ENCODE results near the gene SFI1.
"Not testable (repeated sequence)": the region's sequence is repeated elsewhere in the genome, so short reads cannot be mapped to it uniquely, and the experiment has no call there.

Gene SFI1

GRCh38 chr22:31585161-31585859 is 89.0 kb downstream of the SFI1 start:
- DNase-seq (ENCODE audit: low spot score), result no peak

DNA sequence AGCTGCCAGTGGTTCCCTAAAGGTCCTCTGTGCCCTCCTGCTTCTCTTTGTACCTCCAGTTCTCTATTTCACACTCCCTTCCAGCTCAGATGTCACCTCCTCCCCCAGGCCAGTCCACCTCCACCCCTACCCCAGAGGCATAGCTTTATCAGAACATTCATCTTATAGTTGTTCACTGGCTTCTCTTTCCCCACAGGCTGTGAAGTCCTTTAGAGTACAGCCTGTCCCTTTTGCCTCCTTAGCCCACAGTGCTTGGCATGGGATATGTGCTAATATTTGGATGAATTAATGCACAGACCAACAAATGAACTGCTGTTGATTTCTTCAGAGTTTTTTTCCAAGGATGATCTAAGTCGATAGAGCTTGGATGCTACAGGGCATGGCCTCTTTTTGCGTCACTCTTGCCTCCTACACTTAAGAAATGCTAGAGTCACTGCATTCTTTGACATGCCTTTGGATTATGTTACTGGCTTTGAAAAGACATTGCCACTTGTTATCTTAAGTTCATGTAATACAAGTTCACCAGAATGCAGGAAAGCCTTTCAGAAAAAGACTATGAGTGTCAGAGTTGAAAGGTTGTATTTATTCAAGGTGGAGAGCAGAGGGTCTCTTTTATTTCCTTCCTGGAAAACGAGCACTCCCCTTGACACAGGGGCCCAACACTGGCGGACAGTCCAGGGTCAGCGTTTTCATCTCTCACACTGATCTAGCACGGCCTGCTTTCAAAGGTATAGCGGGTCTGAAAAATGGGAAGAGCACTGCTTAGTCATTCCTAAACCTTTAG is 90.0 kb downstream of the SFI1 start:
- Histone ChIP-seq H3K4me1 (ENCODE audit: control insufficient read depth in 2 of 2, insufficient read depth in 1 of 2, low read depth in 1 of 2, low read length in 2 of 2) (peaks cover 0 to 6% of the 10 kb centered on the region in 2 donors), H3K27me3 (ENCODE audit: control insufficient read depth in 3 of 3, insufficient read depth in 3 of 3, low read depth in 1 of 3, low read length in 3 of 3) (no peaks in the 10 kb centered on the region), H3K14ac (ENCODE audit: low read length) (no peak overlapping the region), H3K18ac (ENCODE audit: low read length) (no peak overlapping the region), H3K9ac (ENCODE audit: low read depth, low read length, poor library complexity) (no peak overlapping the region), H3K4me2 (ENCODE audit: insufficient read depth, low read length, poor library complexity, severe bottlenecking) (no peak overlapping the region), H4K91ac (ENCODE audit: low read depth, low read length, poor library complexity) (no peak overlapping the region), H3K36me3 (replicated peaks in 1 of 2; ENCODE audit: control insufficient read depth in 2 of 2, insufficient read depth in 2 of 2, low read length in 2 of 2) (peaks cover 3 to 63% of the 10 kb centered on the region in 2 donors), H2AFZ (ENCODE audit: low read length) (no peak overlapping the region), H2BK5ac (ENCODE audit: low read length) (no peak overlapping the region), H3K4ac (ENCODE audit: low read length) (no peak overlapping the region), H3K79me1 (ENCODE audit: low read depth, low read length) (no peaks in the 10 kb centered on the region), H4K8ac (ENCODE audit: low read depth, low read length) (no peak overlapping the region), H3K9me3 (replicated peaks in 1 of 2; ENCODE audit: control insufficient read depth in 2 of 2, insufficient read depth in 1 of 2, low read depth in 1 of 2, low read length in 2 of 2) (peaks cover 0 to 10% of the 10 kb centered on the region in 2 donors), H2BK12ac (ENCODE audit: low read length) (no peak overlapping the region), H2BK15ac (ENCODE audit: low read length) (no peak overlapping the region), H2AK5ac (ENCODE audit: low read depth, low read length) (no peak overlapping the region), H3K4me3 (ENCODE audit: low read length in 2 of 2) (no peak overlapping the region), H3K27ac (replicated peaks; ENCODE audit: low read length) (no peak overlapping the region), H3K23ac (ENCODE audit: low read depth, low read length, poor library complexity) (no peak overlapping the region), H2BK120ac (ENCODE audit: low read depth, low read length) (no peak overlapping the region)
- WGBS, 2 donors (ENCODE audit: extremely low coverage in 2 of 2, insufficient read length in 2 of 2, insufficient replicate concordance in 1 of 2), result no CpG with 5 or more reads among the region's 7 CpGs
- DNase-seq (ENCODE audit: low spot score), result no peak

More at GRCh38 chr22:31585161-31585859, 89.0 kb downstream of the SFI1 start:
- Histone ChIP-seq H2BK120ac (ENCODE audit: low read depth, low read length) (no peak overlapping the region), H3K4ac (ENCODE audit: low read length) (no peak overlapping the region), H3K4me3 (ENCODE audit: low read length in 2 of 2) (no peak overlapping the region), H3K4me1 (ENCODE audit: control insufficient read depth in 2 of 2, insufficient read depth in 1 of 2, low read depth in 1 of 2, low read length in 2 of 2) (peaks cover 0 to 6% of the 10 kb centered on the region in 2 donors), H2AK5ac (ENCODE audit: low read depth, low read length) (no peak overlapping the region), H3K27ac (replicated peaks; ENCODE audit: low read length) (no peak overlapping the region), H3K79me1 (ENCODE audit: low read depth, low read length) (no peaks in the 10 kb centered on the region), H3K9ac (ENCODE audit: low read depth, low read length, poor library complexity) (no peak overlapping the region), H3K4me2 (ENCODE audit: insufficient read depth, low read length, poor library complexity, severe bottlenecking) (no peak overlapping the region), H3K36me3 (replicated peaks in 1 of 2; ENCODE audit: control insufficient read depth in 2 of 2, insufficient read depth in 2 of 2, low read length in 2 of 2) (peaks cover 3 to 63% of the 10 kb centered on the region in 2 donors), H3K9me3 (replicated peaks in 1 of 2; ENCODE audit: control insufficient read depth in 2 of 2, insufficient read depth in 1 of 2, low read depth in 1 of 2, low read length in 2 of 2) (peaks cover 0 to 10% of the 10 kb centered on the region in 2 donors), H2BK12ac (ENCODE audit: low read length) (no peak overlapping the region), H3K23ac (ENCODE audit: low read depth, low read length, poor library complexity) (no peak overlapping the region), H2BK5ac (ENCODE audit: low read length) (no peak overlapping the region), H4K8ac (ENCODE audit: low read depth, low read length) (no peak overlapping the region), H3K14ac (ENCODE audit: low read length) (no peak overlapping the region), H2BK15ac (ENCODE audit: low read length) (no peak overlapping the region), H3K27me3 (ENCODE audit: control insufficient read depth in 3 of 3, insufficient read depth in 3 of 3, low read depth in 1 of 3, low read length in 3 of 3) (no peaks in the 10 kb centered on the region), H3K18ac (ENCODE audit: low read length) (no peak overlapping the region), H2AFZ (ENCODE audit: low read length) (no peak overlapping the region), H4K91ac (ENCODE audit: low read depth, low read length, poor library complexity) (no peak overlapping the region)
- no CpG with 5 or more reads among the region's 3 CpGs for WGBS, 2 donors (ENCODE audit: extremely low coverage in 2 of 2, insufficient read length in 2 of 2, insufficient replicate concordance in 1 of 2)

DNA sequence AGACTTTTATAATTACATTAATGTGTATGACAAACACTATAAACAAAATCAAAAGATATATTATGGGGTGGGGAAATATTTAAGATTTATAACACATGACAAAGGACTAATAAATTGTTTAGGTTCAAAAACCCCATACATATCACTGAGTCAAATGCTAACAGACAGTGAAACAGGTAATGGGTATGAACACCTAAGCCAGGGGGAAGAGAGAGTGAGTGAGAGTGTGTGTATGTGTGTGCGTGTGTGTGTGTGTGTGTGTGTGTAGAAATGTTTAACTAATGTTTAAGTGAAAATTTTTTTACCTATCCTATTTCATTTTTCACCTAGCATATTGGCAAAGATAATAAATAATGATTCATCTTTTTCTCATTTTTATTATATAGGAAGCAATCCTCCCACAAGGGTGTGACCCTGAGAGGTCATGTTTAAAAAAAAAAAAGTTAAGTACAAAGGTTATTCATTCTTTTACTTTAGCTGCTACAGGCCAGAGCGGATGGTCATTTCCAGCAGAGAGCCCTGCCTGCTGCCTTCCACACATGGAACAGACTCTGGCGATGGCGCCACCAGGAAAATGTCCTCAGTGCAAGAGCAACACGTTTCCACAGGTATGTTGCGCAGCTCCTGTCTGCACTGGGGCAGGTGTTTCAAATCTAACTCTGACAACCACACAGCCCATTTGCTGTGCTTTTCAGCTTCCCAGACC is 92.8 kb downstream of the SFI1 start:
- Histone ChIP-seq H3K18ac (ENCODE audit: low read length) (no peak overlapping the region), H3K9ac (ENCODE audit: low read depth, low read length, poor library complexity) (no peak overlapping the region), H3K27me3 (ENCODE audit: control insufficient read depth in 3 of 3, insufficient read depth in 3 of 3, low read depth in 1 of 3, low read length in 3 of 3) (no peaks in the 10 kb centered on the region), H4K91ac (ENCODE audit: low read depth, low read length, poor library complexity) (no peak overlapping the region), H3K4me2 (ENCODE audit: insufficient read depth, low read length, poor library complexity, severe bottlenecking) (no peak overlapping the region), H2AFZ (ENCODE audit: low read length) (no peak overlapping the region), H3K23ac (ENCODE audit: low read depth, low read length, poor library complexity) (no peak overlapping the region), H2BK5ac (ENCODE audit: low read length) (no peak overlapping the region), H2BK15ac (ENCODE audit: low read length) (no peak overlapping the region), H4K8ac (ENCODE audit: low read depth, low read length) (no peak overlapping the region), H2BK12ac (ENCODE audit: low read length) (no peak overlapping the region), H2AK5ac (ENCODE audit: low read depth, low read length) (no peak overlapping the region), H3K14ac (ENCODE audit: low read length) (no peak overlapping the region), H3K9me3 (replicated peaks in 1 of 2; ENCODE audit: control insufficient read depth in 2 of 2, insufficient read depth in 1 of 2, low read depth in 1 of 2, low read length in 2 of 2) (peaks cover 0 to 10% of the 10 kb centered on the region in 2 donors), H3K4ac (ENCODE audit: low read length) (no peak overlapping the region), H3K27ac (replicated peaks; ENCODE audit: low read length) (no peak overlapping the region), H3K4me3 (ENCODE audit: low read length in 2 of 2) (no peak overlapping the region), H3K4me1 (ENCODE audit: control insufficient read depth in 2 of 2, insufficient read depth in 1 of 2, low read depth in 1 of 2, low read length in 2 of 2) (peaks cover 0 to 6% of the 10 kb centered on the region in 2 donors), H3K79me1 (ENCODE audit: low read depth, low read length) (no peaks in the 10 kb centered on the region), H3K36me3 (replicated peaks in 1 of 2; ENCODE audit: control insufficient read depth in 2 of 2, insufficient read depth in 2 of 2, low read length in 2 of 2) (peaks cover 3 to 54% of the 10 kb centered on the region in 2 donors), H2BK120ac (ENCODE audit: low read depth, low read length) (no peak overlapping the region)
- no peak for DNase-seq (ENCODE audit: low spot score)
- WGBS, 2 donors (ENCODE audit: extremely low coverage in 2 of 2, insufficient read length in 2 of 2, insufficient replicate concordance in 1 of 2), result no CpG with 5 or more reads among the region's 6 CpGs

- H2BK15ac ChIP-seq (ENCODE audit: low read length); H3K14ac ChIP-seq (ENCODE audit: low read length); H4K91ac ChIP-seq (ENCODE audit: low read depth, low read length, poor library complexity); H3K4me2 ChIP-seq (ENCODE audit: insufficient read depth, low read length, poor library complexity, severe bottlenecking); H2BK5ac ChIP-seq (ENCODE audit: low read length); H3K27me3 ChIP-seq (ENCODE audit: control insufficient read depth in 3 of 3, insufficient read depth in 3 of 3, low read depth in 1 of 3, low read length in 3 of 3); H3K27ac ChIP-seq (replicated peaks; ENCODE audit: low read length); H2BK12ac ChIP-seq (ENCODE audit: low read length); H3K4ac ChIP-seq (ENCODE audit: low read length); H2AFZ ChIP-seq (ENCODE audit: low read length); H3K9me3 ChIP-seq (replicated peaks in 1 of 2; ENCODE audit: control insufficient read depth in 2 of 2, insufficient read depth in 1 of 2, low read depth in 1 of 2, low read length in 2 of 2); H2AK5ac ChIP-seq (ENCODE audit: low read depth, low read length); H4K8ac ChIP-seq (ENCODE audit: low read depth, low read length); H2BK120ac ChIP-seq (ENCODE audit: low read depth, low read length); H3K23ac ChIP-seq (ENCODE audit: low read depth, low read length, poor library complexity); DNase-seq (ENCODE audit: low spot score); H3K4me1 ChIP-seq (ENCODE audit: control insufficient read depth in 2 of 2, insufficient read depth in 1 of 2, low read depth in 1 of 2, low read length in 2 of 2); H3K4me3 ChIP-seq (ENCODE audit: low read length in 2 of 2); H3K79me1 ChIP-seq (ENCODE audit: low read depth, low read length); H3K9ac ChIP-seq (ENCODE audit: low read depth, low read length, poor library complexity); H3K18ac ChIP-seq (ENCODE audit: low read length): not testable (repeated sequence)
- peaks cover 3 to 44% of the 10 kb centered on the region in 2 donors for H3K36me3 ChIP-seq (replicated peaks in 1 of 2; ENCODE audit: control insufficient read depth in 2 of 2, insufficient read depth in 2 of 2, low read length in 2 of 2)
- no CpG with 5 or more reads among the region's 2 CpGs for WGBS, 2 donors (ENCODE audit: extremely low coverage in 2 of 2, insufficient read length in 2 of 2, insufficient replicate concordance in 1 of 2)
These were observed 93.8 kb downstream of the SFI1 start for GRCh38 chr22:31590161-31590560.

Measured in neuronal stem cell (in vitro differentiated cells).